Neural progenitor cell (in vitro differentiated cells): ENCODE data around the gene KNOP1. TPM values are rescaled to one million over a fixed set of nuclear protein-coding genes. Genes with fewer than 3 reads are reported as not detected.

Experiments used
- DNase-seq: peaks from one replicate; pipeline ENCODE4 v3.0.0-alpha.2; 2016; ENCODE audit warnings: low spot score
- H2AFZ ChIP-seq: fragments of 200-600 bp; sonication (generic); replicated peaks from 2 replicates; pipeline ENCODE4 v1.6.1; 2016; ENCODE audit warnings: antibody characterized with exemption
- H3F3A ChIP-seq: fragments of 200-600 bp; sonication (generic); 2 replicates; pipeline ENCODE4 v1.6.1; 2016; ENCODE audit warnings: antibody characterized with exemption, low read depth
- H3K27ac ChIP-seq: fragments of 200-600 bp; sonication (generic); 2 replicates; pipeline ENCODE4 v1.5.1; 2016; ENCODE audit warnings: mild to moderate bottlenecking
- H3K27me3 ChIP-seq: fragments of 200-600 bp; sonication (generic); 2 replicates; pipeline ENCODE4 v1.6.1; 2016; ENCODE audit warnings: mild to moderate bottlenecking, moderate library complexity
- H3K36me3 ChIP-seq: fragments of 200-600 bp; sonication (generic); 2 replicates; pipeline ENCODE4 v1.5.1; 2016
- H3K4me1 ChIP-seq: fragments of 200-600 bp; sonication (generic); 2 replicates; pipeline ENCODE4 v1.6.1; 2016; ENCODE audit warnings: mixed run types
- H3K4me2 ChIP-seq: fragments of 200-600 bp; sonication (generic); 2 replicates; pipeline ENCODE4 v1.6.1; 2016
- H3K4me3 ChIP-seq: fragments of 200-600 bp; sonication (generic); 2 replicates; pipeline ENCODE4 v1.5.1; 2016
- H3K79me2 ChIP-seq: fragments of 200-600 bp; sonication (generic); 2 replicates; pipeline ENCODE4 v1.6.1; 2016; ENCODE audit warnings: low read depth
- H3K9ac ChIP-seq: fragments of 200-600 bp; sonication (generic); 2 replicates; pipeline ENCODE4 v1.6.1; 2016
- H3K9me3 ChIP-seq: fragments of 200-600 bp; sonication (generic); 2 replicates; pipeline ENCODE4 v1.5.1; 2016; ENCODE audit warnings: low read depth
- H4K20me1 ChIP-seq: fragments of 200-600 bp; sonication (generic); 2 replicates; pipeline ENCODE4 v1.6.1; 2016; ENCODE audit warnings: low read depth
- H3K27ac Mint-ChIP-seq: 3 replicates; pipeline ENCODE4 v1.8.0; 2021; ENCODE audit warnings: mixed read lengths
- H3K27me3 Mint-ChIP-seq: 2 replicates; pipeline ENCODE4 v1.8.0; 2022; ENCODE audit warnings: low read depth, mild to moderate bottlenecking, inconsistent platforms, moderate library complexity, mixed read lengths; ENCODE audit not compliant: insufficient read depth
- H3K36me3 Mint-ChIP-seq: 3 replicates; pipeline ENCODE4 v1.8.0; 2021; ENCODE audit warnings: mixed read lengths
- H3K4me1 Mint-ChIP-seq: 3 replicates; pipeline ENCODE4 v1.8.0; 2021; ENCODE audit warnings: mixed read lengths
- H3K4me3 Mint-ChIP-seq: 3 replicates; pipeline ENCODE4 v1.8.0; 2021; ENCODE audit warnings: mild to moderate bottlenecking, moderate library complexity, mixed read lengths
- H3K9me3 Mint-ChIP-seq: 3 replicates; pipeline ENCODE4 v1.8.0; 2020; ENCODE audit warnings: mixed read lengths
- EZH2 ChIP-seq: fragments of 200-600 bp; sonication (generic); IDR thresholded peaks from 2 replicates; pipeline ENCODE4 v1.6.1; 2017; ENCODE audit warnings: antibody characterized with exemption, mild to moderate bottlenecking, moderate library complexity
- EZH2phosphoT487 ChIP-seq: fragments of 200-600 bp; sonication (generic); IDR thresholded peaks from 2 replicates; pipeline ENCODE4 v1.6.1; 2017; ENCODE audit warnings: antibody characterized with exemption
- total RNA-seq: library from RNA; depleted of rRNA; stranded (reverse); fragments of >200 nt; gene quantifications from 2 replicates; pipeline ENCODE4 v1.2.3, GENCODE V29; 2015; ENCODE audit warnings: low replicate concordance
- TF ChIP-seq, protein P1 (sequence below): fragments of 200-600 bp; sonication (generic); IDR thresholded peaks from 2 replicates; pipeline ENCODE4 v1.5.1; 2017; ENCODE audit warnings: antibody characterized with exemption, mild to moderate bottlenecking

KNOP1 gene
- total RNA-seq, 1 donor from 2014 or later = 130 TPM

GRCh38 chr16:19664166-19664565, 53.9 kb downstream of the KNOP1 start:
- Mint-ChIP-seq H3K9me3 (no peaks in the 10 kb centered on the region), H3K4me1 (peaks cover 11% of the 10 kb centered on the region), H3K4me3 (no peak overlapping the region), H3K36me3 (peaks cover 29% of the 10 kb centered on the region), H3K27ac (no peak overlapping the region), H3K27me3 (no peaks in the 10 kb centered on the region)
- TF ChIP-seq, protein P1, sequence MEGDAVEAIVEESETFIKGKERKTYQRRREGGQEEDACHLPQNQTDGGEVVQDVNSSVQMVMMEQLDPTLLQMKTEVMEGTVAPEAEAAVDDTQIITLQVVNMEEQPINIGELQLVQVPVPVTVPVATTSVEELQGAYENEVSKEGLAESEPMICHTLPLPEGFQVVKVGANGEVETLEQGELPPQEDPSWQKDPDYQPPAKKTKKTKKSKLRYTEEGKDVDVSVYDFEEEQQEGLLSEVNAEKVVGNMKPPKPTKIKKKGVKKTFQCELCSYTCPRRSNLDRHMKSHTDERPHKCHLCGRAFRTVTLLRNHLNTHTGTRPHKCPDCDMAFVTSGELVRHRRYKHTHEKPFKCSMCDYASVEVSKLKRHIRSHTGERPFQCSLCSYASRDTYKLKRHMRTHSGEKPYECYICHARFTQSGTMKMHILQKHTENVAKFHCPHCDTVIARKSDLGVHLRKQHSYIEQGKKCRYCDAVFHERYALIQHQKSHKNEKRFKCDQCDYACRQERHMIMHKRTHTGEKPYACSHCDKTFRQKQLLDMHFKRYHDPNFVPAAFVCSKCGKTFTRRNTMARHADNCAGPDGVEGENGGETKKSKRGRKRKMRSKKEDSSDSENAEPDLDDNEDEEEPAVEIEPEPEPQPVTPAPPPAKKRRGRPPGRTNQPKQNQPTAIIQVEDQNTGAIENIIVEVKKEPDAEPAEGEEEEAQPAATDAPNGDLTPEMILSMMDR = no peak
- TF ChIP-seq EZH2phosphoT487 (no peak), EZH2 (no peak)
- no peaks in the 10 kb centered on the region for H3F3A ChIP-seq
- peaks cover 6% of the 10 kb centered on the region for H3K4me1 ChIP-seq
- no peak overlapping the region for H3K4me3 ChIP-seq
- H3K9me3 ChIP-seq = peaks cover 7% of the 10 kb centered on the region
- H3K4me2 ChIP-seq = no peak overlapping the region
- no peaks in the 10 kb centered on the region for H4K20me1 ChIP-seq
- peaks cover 5% of the 10 kb centered on the region for H3K36me3 ChIP-seq
- no peak overlapping the region for H3K27ac ChIP-seq
- DNase-seq = no peak
- H2AFZ ChIP-seq = no peak overlapping the region
- H3K79me2 ChIP-seq = no peaks in the 10 kb centered on the region
- no peaks in the 10 kb centered on the region for H3K27me3 ChIP-seq
- no peak overlapping the region for H3K9ac ChIP-seq

GRCh38 chr16:19662351-19662750, 55.7 kb downstream of the KNOP1 start:
- H3K9me3 Mint-ChIP-seq = no peaks in the 10 kb centered on the region
- no peak for DNase-seq

DNA sequence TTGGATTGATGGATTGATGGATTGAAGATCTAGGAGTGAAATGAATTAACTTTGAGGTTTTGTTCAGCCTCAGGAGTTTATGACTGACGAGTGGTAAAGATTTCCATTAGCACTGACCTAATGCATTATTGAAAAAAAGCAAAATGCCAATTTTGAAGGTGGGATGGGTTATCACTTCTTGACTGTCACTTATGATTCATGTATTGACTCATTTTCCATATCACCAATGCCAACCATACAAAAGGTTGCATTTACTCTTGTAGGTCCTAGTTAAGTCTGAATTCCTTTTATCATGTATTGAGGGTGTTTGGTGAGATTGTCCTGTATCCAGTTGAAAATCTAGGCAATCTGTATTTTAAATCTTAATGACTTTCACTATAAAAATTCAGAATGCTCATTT, 57.6 kb downstream of the KNOP1 start:
- peaks cover 33% of the 10 kb centered on the region for H3K36me3 Mint-ChIP-seq
- H3K9me3 Mint-ChIP-seq = no peaks in the 10 kb centered on the region
- DNase-seq = no peak
- Histone ChIP-seq H3K9ac (no peak overlapping the region), H3K4me1 (peaks cover 6% of the 10 kb centered on the region), H3K79me2 (no peaks in the 10 kb centered on the region), H3K4me3 (no peak overlapping the region), H3K9me3 (peaks cover 7% of the 10 kb centered on the region), H4K20me1 (no peaks in the 10 kb centered on the region), H2AFZ (no peak overlapping the region), H3K4me2 (no peak overlapping the region), H3K36me3 (peaks cover 5% of the 10 kb centered on the region), H3K27ac (no peak overlapping the region), H3F3A (no peaks in the 10 kb centered on the region), H3K27me3 (no peaks in the 10 kb centered on the region)
- H3K27ac Mint-ChIP-seq = no peak overlapping the region
- peaks cover 7% of the 10 kb centered on the region for H3K4me1 Mint-ChIP-seq
- H3K4me3 Mint-ChIP-seq = no peak overlapping the region
- no peaks in the 10 kb centered on the region for H3K27me3 Mint-ChIP-seq
- no peak for TF ChIP-seq EZH2phosphoT487
- no peak for TF ChIP-seq EZH2
- TF ChIP-seq, protein P1 = no peak

More at GRCh38 chr16:19662351-19662750, 55.7 kb downstream of the KNOP1 start:
- no peak overlapping the region for H3K27ac ChIP-seq
- no peaks in the 10 kb centered on the region for H3K79me2 ChIP-seq
- no peaks in the 10 kb centered on the region for H4K20me1 ChIP-seq
- peaks cover 6% of the 10 kb centered on the region for H3K4me1 ChIP-seq
- H2AFZ ChIP-seq = no peak overlapping the region
- Mint-ChIP-seq H3K27me3 (no peaks in the 10 kb centered on the region), H3K4me1 (peaks cover 9% of the 10 kb centered on the region), H3K36me3 (peaks cover 29% of the 10 kb centered on the region), H3K4me3 (no peak overlapping the region), H3K27ac (no peak overlapping the region)
- H3K36me3 ChIP-seq = peaks cover 5% of the 10 kb centered on the region
- TF ChIP-seq EZH2phosphoT487 (no peak), EZH2 (no peak)
- TF ChIP-seq, protein P1 = no peak
- H3K9me3 ChIP-seq = peaks cover 7% of the 10 kb centered on the region
- no peak overlapping the region for H3K4me2 ChIP-seq
- no peak overlapping the region for H3K4me3 ChIP-seq
- H3F3A ChIP-seq = no peaks in the 10 kb centered on the region
- H3K27me3 ChIP-seq = no peaks in the 10 kb centered on the region
- H3K9ac ChIP-seq = no peak overlapping the region
